HCT116 (cell line): ENCODE measurements around the gene ZNF652.
A peak's percentile ranks its signal among the peaks of the same experiment; 100 is the strongest.

Experiments
- ELF1 ChIP-seq: IDR thresholded peaks from 2 replicates; pipeline ENCODE4 v1.6.1; 2012; ENCODE audit warnings: low read depth, borderline replicate concordance
- JUND ChIP-seq: IDR thresholded peaks from 2 replicates; pipeline ENCODE4 v1.6.1; 2012
- TF ChIP-seq, protein P1 (sequence below), 3 experiments: fragments of 200-600 bp in 1 of 3; sonication (generic) in 1 of 3; IDR thresholded peaks in 2 of 3; conservative IDR thresholded peaks in 1 of 3; 2 replicates each; pipeline ENCODE4 v1.5.1; 2012 to 2017; ENCODE audit warnings: low read depth in 2 of 3, low read length in 2 of 3, antibody characterized with exemption in 1 of 3, borderline replicate concordance in 1 of 3, control low read depth in 1 of 3, mild to moderate bottlenecking in 1 of 3, mixed read lengths in 1 of 3, mixed run types in 1 of 3, moderate library complexity in 1 of 3; ENCODE audit not compliant: insufficient read depth in 1 of 3

DNA sequence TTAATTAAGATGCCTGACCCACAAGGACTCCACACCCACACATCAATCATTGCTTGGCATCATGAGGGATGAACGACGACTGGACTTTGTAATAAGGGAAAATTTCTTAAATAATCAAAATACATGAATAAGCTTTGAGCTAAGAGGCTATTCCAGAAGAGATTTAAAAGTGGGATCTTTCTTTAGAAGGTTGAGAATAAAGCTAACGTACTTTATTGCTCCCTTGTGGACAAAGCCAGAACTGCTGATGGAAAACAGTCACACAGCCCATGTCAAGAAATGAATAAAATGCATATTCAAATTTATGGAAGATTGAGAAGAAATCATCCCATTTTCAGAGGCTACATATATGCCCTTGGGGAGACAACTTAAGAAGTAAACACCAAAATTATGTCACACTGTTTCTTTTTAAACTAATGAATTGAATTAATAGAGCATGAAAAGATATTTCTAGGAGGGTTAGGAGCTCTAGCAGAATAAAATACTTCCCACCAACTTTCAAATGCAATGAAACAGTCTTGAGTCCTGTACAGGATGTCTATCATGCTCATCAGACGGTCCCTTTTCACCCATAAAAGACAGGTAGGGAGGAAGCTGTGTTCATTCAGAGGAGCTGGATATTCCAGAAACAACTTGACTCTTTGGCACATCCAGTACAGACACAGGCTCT lies 71.2 kb downstream of the ZNF652 start:
- TF ChIP-seq, protein P1, sequence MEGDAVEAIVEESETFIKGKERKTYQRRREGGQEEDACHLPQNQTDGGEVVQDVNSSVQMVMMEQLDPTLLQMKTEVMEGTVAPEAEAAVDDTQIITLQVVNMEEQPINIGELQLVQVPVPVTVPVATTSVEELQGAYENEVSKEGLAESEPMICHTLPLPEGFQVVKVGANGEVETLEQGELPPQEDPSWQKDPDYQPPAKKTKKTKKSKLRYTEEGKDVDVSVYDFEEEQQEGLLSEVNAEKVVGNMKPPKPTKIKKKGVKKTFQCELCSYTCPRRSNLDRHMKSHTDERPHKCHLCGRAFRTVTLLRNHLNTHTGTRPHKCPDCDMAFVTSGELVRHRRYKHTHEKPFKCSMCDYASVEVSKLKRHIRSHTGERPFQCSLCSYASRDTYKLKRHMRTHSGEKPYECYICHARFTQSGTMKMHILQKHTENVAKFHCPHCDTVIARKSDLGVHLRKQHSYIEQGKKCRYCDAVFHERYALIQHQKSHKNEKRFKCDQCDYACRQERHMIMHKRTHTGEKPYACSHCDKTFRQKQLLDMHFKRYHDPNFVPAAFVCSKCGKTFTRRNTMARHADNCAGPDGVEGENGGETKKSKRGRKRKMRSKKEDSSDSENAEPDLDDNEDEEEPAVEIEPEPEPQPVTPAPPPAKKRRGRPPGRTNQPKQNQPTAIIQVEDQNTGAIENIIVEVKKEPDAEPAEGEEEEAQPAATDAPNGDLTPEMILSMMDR (IDR thresholded peaks at IDR 0.05 in 2 of 3, conservative IDR thresholded peaks at IDR 0.05 in 1 of 3; ENCODE audit: borderline replicate concordance in 1 of 3, insufficient read depth in 1 of 3, low read depth in 2 of 3, low read length in 2 of 3) = peak; percentile 65 to 88 (median 83); a peak in 5 of 6 replicates
- TF ChIP-seq ELF1 (no peak), JUND (no peak)
